Common myeloid progenitor, CD34-positive (primary cell): ENCODE data around the gene HUWE1.
"Not testable (repeated sequence)": the region's sequence is repeated elsewhere in the genome, so short reads cannot be mapped to it uniquely, and the experiment has no call there.

ENCODE experiments used
- CTCF ChIA-PET: fragments of 350-600 bp; sonication (Branson Sonifier 250); formaldehyde crosslinking; loops from one replicate; lab custom pipeline; 2021; ENCODE audit warnings: antibody characterized with exemption; lab: Charles Lee
- POLR2A ChIA-PET: fragments of 350-600 bp; sonication (Branson Sonifier 250); formaldehyde crosslinking; loops from one replicate; lab custom pipeline; 2021; ENCODE audit warnings: antibody characterized with exemption; lab: Charles Lee
- DNase-seq, 3 donors: peaks; one replicate each; pipeline versions ENCODE4 v3.0.0 to v3.0.0-alpha.2; 2013
- H3K27ac ChIP-seq, 2 experiments: 1 replicate in 1 of 2; 2 replicates in 1 of 2; pipeline ENCODE4 v1.7.0; 2013; ENCODE audit warnings: inconsistent platforms in 2 of 2, low read length in 2 of 2, mild to moderate bottlenecking in 2 of 2, low read depth in 1 of 2, moderate library complexity in 1 of 2; ENCODE audit not compliant: severe bottlenecking in 2 of 2, insufficient read depth in 1 of 2, poor library complexity in 1 of 2
- H3K27me3 ChIP-seq, 5 experiments: replicated peaks in 2 of 5; 1 replicate in 3 of 5; 2 replicates in 2 of 5; pipeline versions ENCODE4 v1.6.1 to v1.7.0; 2013; ENCODE audit warnings: low read length in 4 of 5, mild to moderate bottlenecking in 2 of 5, moderate library complexity in 2 of 5, inconsistent platforms in 1 of 5; ENCODE audit not compliant: insufficient read depth in 5 of 5, control insufficient read depth in 4 of 5
- H3K36me3 ChIP-seq, 4 experiments: 1 replicate in 2 of 4; 2 replicates in 2 of 4; pipeline versions ENCODE4 v1.6.1 to v1.7.0; 2013; ENCODE audit warnings: low read length in 3 of 4, control low read depth in 1 of 4, mild to moderate bottlenecking in 1 of 4; ENCODE audit not compliant: control insufficient read depth in 4 of 4, insufficient read depth in 4 of 4
- H3K4me1 ChIP-seq, 4 experiments: 1 replicate in 3 of 4; 2 replicates in 1 of 4; pipeline versions ENCODE4 v1.6.1 to v1.7.1; 2013; ENCODE audit warnings: low read length in 3 of 4, mild to moderate bottlenecking in 3 of 4, control low read depth in 1 of 4, inconsistent platforms in 1 of 4, moderate library complexity in 1 of 4; ENCODE audit not compliant: control insufficient read depth in 4 of 4, insufficient read depth in 4 of 4; ENCODE audit errors: control extremely low read depth in 1 of 4
- H3K4me3 ChIP-seq, 7 experiments: 1 replicate in 4 of 7; 2 replicates in 3 of 7; pipeline versions ENCODE4 v1.5.1 to v1.7.0; 2013; ENCODE audit warnings: mild to moderate bottlenecking in 7 of 7, low read length in 6 of 7, moderate library complexity in 6 of 7, inconsistent platforms in 2 of 7, low read depth in 2 of 7, control low read depth in 1 of 7; ENCODE audit not compliant: insufficient read depth in 4 of 7, control insufficient read depth in 1 of 7; ENCODE audit errors: extremely low read depth in 1 of 7
- H3K9me3 ChIP-seq, 5 experiments: 1 replicate in 4 of 5; 2 replicates in 1 of 5; pipeline versions ENCODE4 v1.6.1 to v1.7.1; 2013; ENCODE audit warnings: low read length in 4 of 5, mild to moderate bottlenecking in 2 of 5, inconsistent platforms in 1 of 5, low read depth in 1 of 5, moderate library complexity in 1 of 5; ENCODE audit not compliant: control insufficient read depth in 4 of 5, insufficient read depth in 2 of 5; ENCODE audit errors: control extremely low read depth in 1 of 5
- WGBS: methylation state at CpG from one replicate; pipeline ENCODE4 v1.1.5; 2013; ENCODE audit not compliant: insufficient coverage; 5-methylcytosine and 5-hydroxymethylcytosine counted together

Gene HUWE1

DNA sequence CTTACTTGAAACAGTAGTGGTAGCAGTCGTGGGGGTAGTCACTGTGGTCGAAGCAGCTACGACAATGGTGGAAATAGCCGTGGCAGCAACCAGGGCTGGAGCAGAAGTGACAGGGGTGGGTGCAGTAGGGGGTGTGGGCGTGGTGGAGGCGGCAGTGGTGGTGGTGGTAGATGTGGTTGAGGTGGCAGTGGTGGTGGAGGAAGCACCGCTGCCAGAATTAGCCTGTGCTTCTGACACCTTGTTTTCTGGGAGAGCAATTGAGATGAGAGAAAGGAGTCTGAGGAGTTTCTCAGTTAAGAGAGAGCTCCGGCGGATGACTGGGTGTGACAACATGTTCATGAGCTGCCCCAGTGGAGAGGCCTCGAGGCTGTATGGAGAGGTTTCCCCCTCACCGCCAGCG, 138.9 kb downstream of the HUWE1 start:
- Histone ChIP-seq H3K4me1 (no peaks in the 10 kb centered on the region), H3K27ac (no peak overlapping the region), H3K27me3 (peaks cover 0 to 22% (median 0%) of the 10 kb centered on the region in 5 experiments), H3K9me3 (no peaks in the 10 kb centered on the region), H3K4me3 (no peak overlapping the region), H3K36me3 (peaks cover 12 to 92% (median 59%) of the 10 kb centered on the region in 4 experiments)
- CTCF ChIA-PET = no interaction called here
- WGBS = 95% methylated on average over 12 of the region's 12 CpGs
- DNase-seq = no peak
- POLR2A ChIA-PET = no interaction called here

DNA sequence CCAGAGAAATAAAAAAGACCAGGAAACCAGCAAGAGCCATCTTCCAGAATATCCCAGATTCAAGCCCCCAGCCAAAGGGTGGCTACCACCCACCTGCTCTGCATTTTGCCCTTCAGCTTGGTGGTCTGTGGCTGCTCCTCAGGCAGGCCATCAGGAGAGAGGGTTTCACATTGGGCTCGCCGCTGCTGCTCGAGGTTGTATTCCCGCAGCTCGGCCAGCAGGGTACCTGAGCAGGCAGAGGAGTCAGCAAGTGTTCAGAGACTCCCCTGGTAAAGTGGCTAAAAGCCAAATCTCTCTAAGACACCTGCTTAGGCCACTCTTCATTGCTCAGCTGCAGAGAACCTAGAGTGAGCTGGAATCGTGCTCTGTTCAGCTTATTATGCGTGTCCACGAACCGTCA, 141.6 kb downstream of the HUWE1 start:
- peaks cover 14 to 87% (median 54%) of the 10 kb centered on the region in 4 experiments for H3K36me3 ChIP-seq
- H3K4me3 ChIP-seq = no peak overlapping the region
- WGBS = 80% methylated on average over 9 of the region's 9 CpGs
- ChIA-PET CTCF (no interaction called here), POLR2A (no interaction called here)
- peaks cover 0 to 19% (median 0%) of the 10 kb centered on the region in 5 experiments for H3K27me3 ChIP-seq
- no peaks in the 10 kb centered on the region for H3K9me3 ChIP-seq
- H3K4me1 ChIP-seq = no peaks in the 10 kb centered on the region
- H3K27ac ChIP-seq = no peak overlapping the region
- DNase-seq = no peak

DNA sequence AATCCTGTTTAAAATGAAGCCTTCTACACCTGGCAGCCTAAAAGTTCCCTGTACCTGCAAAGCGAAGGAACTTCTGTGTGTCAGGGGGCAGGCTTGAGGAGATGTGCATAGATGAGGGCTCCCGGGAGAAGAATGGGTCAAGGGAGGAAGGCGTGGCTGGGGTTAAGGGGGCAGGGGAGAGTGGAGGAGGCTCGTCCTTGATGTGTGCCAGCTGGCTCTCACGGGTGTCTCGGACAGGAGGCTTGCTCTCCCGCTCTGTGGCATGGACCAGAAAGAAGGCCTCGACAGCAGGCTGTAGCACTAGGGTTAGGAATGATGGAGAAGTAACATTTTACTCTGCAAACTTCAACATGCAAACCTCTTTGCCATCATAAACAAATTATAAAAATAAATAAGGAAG, 147.7 kb downstream of the HUWE1 start:
- CTCF ChIA-PET = no interaction called here

DNA sequence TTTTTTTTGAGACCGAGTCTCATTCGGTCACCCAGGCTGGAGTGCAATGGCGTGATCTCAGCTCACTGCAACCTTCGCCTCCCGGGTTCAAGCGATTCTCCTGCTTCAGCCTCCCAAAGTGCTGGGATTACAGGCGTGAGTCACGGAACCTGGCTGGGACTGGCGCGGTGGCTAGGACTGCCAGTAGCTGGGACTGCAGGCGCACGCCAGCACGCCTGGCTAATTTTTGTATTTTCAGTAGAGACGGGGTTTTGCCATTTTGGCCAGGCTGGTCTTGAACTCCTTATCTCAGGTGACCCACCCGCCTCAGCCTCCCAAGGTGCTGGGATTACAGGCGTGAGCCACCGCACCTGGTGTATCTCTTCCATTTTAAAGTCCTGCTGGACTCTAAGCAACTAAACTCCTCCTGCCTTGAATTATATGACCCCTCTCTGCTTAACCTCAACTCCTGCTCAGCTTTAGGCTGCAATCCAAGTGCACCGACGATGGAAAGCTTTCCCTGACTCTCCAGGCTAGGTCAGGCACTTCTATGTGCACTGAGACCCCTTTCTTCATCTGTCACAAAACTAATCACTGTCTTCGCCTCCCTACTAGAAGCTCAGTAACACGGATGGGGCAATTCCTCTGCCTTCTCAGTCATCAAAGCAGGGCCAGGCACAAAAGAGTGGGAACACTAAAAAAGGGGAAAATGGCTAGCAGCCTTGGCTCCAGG, 155.1 kb downstream of the HUWE1 start:
- CTCF ChIA-PET, H3K9me3 ChIP-seq, H3K27me3 ChIP-seq, H3K27ac ChIP-seq, H3K4me3 ChIP-seq, DNase-seq, H3K4me1 ChIP-seq, POLR2A ChIA-PET: not testable (repeated sequence)
- WGBS = 93% methylated on average over 21 of the region's 21 CpGs
- peaks cover 2 to 36% (median 22%) of the 10 kb centered on the region in 4 experiments for H3K36me3 ChIP-seq

More for the DNA sequence above, 147.7 kb downstream of the HUWE1 start:
- Histone ChIP-seq H3K4me1 (no peaks in the 10 kb centered on the region), H3K27me3 (peaks cover 0 to 6% (median 0%) of the 10 kb centered on the region in 5 experiments), H3K9me3 (no peaks in the 10 kb centered on the region), H3K36me3 (peaks cover 20 to 87% (median 59%) of the 10 kb centered on the region in 4 experiments), H3K4me3 (no peak overlapping the region), H3K27ac (no peak overlapping the region)
- 67% methylated on average over 4 of the region's 8 CpGs for WGBS
- no peak for DNase-seq
- POLR2A ChIA-PET = no interaction called here

DNA sequence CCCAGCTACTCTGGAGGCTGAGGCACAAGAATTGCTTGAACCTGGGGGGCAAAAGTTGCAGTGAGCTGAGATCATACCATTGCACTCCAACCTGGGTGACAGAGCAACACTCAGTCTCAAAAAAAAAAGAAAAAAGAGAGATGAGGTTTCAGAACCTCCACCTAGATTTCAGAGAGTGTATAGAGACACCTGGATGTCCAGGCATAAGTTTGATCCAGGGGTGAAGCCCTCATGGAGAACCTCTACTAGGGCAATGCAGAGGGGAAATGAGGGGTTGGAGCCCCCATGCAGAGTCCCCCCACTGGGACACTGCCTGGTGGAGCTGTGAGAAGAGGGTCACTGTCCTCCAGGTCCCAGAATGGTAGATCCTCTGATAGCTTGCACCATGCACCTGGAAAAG, 159.5 kb downstream of the HUWE1 start:
- Histone ChIP-seq H3K4me3 (no peak overlapping the region), H3K9me3 (peaks cover 0 to 6% (median 4%) of the 10 kb centered on the region in 5 experiments), H3K27ac (no peak overlapping the region), H3K27me3 (peaks cover 0 to 4% (median 0%) of the 10 kb centered on the region in 5 experiments), H3K4me1 (no peaks in the 10 kb centered on the region), H3K36me3 (no peaks in the 10 kb centered on the region)
- DNase-seq = no peak
- ChIA-PET CTCF (no interaction called here), POLR2A (no interaction called here)

DNA sequence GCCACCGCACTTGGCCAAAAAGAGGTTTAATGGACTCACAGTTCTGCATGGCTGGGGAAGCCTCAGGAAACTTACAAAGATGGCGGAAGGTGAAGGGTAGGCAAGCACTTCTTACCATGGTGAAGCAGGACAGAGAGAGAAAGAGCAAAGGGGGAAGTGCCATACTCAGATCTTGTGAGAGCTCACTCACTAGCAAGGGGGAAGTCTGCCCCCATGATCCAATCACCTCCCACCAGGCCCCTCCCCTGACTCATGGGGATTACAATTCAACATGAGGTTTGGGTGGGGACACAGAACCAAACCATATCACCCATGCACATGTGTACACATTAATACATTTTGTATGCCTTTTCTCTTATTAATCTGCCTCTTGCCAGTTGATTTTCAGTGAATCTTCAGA, 175.2 kb downstream of the HUWE1 start:
- Histone ChIP-seq H3K4me1 (no peaks in the 10 kb centered on the region), H3K27ac (no peak overlapping the region), H3K4me3 (no peak overlapping the region), H3K9me3 (peaks cover 0 to 3% (median 0%) of the 10 kb centered on the region in 5 experiments), H3K27me3 (no peaks in the 10 kb centered on the region), H3K36me3 (no peaks in the 10 kb centered on the region)
- 89% methylated on average over 2 of the region's 2 CpGs for WGBS
- ChIA-PET CTCF (no interaction called here), POLR2A (no interaction called here)
- DNase-seq = peak in 2 of 3 donors; percentile 26 to 46

DNA sequence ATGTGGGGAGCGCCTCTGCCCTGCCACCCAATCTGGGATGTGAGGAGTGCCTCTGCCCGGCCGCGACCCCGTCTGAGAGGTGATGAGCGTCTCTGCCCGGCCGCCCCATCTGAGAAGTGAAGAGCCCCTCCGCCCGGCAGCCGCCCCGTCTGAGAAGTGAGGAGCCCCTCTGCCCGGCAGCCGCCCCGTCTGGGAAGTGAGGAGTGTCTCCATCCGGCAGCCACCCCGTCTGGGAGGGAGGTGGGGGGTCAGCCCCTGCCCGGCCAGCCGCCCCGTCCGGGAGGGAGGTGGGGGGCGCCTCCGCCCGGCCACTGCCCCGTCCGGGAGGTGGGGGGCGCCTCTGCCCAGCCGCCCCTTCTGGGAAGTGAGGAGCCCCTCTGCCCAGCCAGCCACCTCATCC, 182.5 kb downstream of the HUWE1 start:
- H3K4me3 ChIP-seq, POLR2A ChIA-PET, H3K27ac ChIP-seq, H3K9me3 ChIP-seq, CTCF ChIA-PET, H3K4me1 ChIP-seq, H3K36me3 ChIP-seq, H3K27me3 ChIP-seq, DNase-seq: not testable (repeated sequence)
- WGBS = 95% methylated on average over 15 of the region's 28 CpGs
